PC-3 (cell line): ENCODE results near the gene ZNRF1.

Source experiments
- EZH2 ChIP-seq: fragments of 300-600 bp; sonication (generic); IDR thresholded peaks from one replicate; pipeline ENCODE4 v1.6.1; 2017; ENCODE audit warnings: antibody characterized with exemption, mild to moderate bottlenecking, low read length; ENCODE audit not compliant: unreplicated experiment
- EZH2phosphoT487 ChIP-seq: fragments of 300-600 bp; sonication (generic); IDR thresholded peaks from 2 replicates; pipeline ENCODE4 v1.6.1; 2018; ENCODE audit warnings: mild to moderate bottlenecking, antibody characterized with exemption, low read length, borderline replicate concordance
- TF ChIP-seq, protein P1 (sequence below): fragments of 300-600 bp; sonication (generic); conservative IDR thresholded peaks from 2 replicates; pipeline ENCODE4 v1.5.1; 2017; ENCODE audit warnings: antibody characterized with exemption, low read depth, mild to moderate bottlenecking, low read length

- TF ChIP-seq, protein P1, sequence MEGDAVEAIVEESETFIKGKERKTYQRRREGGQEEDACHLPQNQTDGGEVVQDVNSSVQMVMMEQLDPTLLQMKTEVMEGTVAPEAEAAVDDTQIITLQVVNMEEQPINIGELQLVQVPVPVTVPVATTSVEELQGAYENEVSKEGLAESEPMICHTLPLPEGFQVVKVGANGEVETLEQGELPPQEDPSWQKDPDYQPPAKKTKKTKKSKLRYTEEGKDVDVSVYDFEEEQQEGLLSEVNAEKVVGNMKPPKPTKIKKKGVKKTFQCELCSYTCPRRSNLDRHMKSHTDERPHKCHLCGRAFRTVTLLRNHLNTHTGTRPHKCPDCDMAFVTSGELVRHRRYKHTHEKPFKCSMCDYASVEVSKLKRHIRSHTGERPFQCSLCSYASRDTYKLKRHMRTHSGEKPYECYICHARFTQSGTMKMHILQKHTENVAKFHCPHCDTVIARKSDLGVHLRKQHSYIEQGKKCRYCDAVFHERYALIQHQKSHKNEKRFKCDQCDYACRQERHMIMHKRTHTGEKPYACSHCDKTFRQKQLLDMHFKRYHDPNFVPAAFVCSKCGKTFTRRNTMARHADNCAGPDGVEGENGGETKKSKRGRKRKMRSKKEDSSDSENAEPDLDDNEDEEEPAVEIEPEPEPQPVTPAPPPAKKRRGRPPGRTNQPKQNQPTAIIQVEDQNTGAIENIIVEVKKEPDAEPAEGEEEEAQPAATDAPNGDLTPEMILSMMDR: no peak
- no peak for TF ChIP-seq EZH2phosphoT487
- TF ChIP-seq EZH2: no peak
Measured at GRCh38 chr16:75005697-75006096, 6.9 kb downstream of the ZNRF1 start.
